AML-193 (cell line): Measurements from ENCODE around the gene NEDD8.

Source experiments
- DNase-seq, 2 experiments: peaks; one replicate each; lab custom pipeline; 2025; lab: John Stamatoyannopoulos, UW

Gene NEDD8

GRCh38 chr14:24232121-24232644 is at the start of gene NEDD8:
Gene NEDD8 (minus strand): TSS chr14:24232367. CDS start chr14:24232267, 100 bp downstream.
- DNase-seq = peak; percentile 95 to 96

GRCh38 chr14:24281636-24282035 is 49.5 kb upstream of the NEDD8 start:
- peak in 1 of 2 experiments; percentile 2 for DNase-seq

- no peak for DNase-seq
Observed at GRCh38 chr14:24280797-24281460, 48.8 kb upstream of the NEDD8 start.

GRCh38 chr14:24279301-24280186 is 47.4 kb upstream of the NEDD8 start:
- DNase-seq = peak; percentile 26 to 38

- no peak for DNase-seq
Observed at GRCh38 chr14:24278424-24278823, 46.3 kb upstream of the NEDD8 start.

GRCh38 chr14:24277606-24278321 is 45.6 kb upstream of the NEDD8 start:
- peak; percentile 81 to 82 for DNase-seq

- DNase-seq = no peak
Observed at GRCh38 chr14:24277071-24277470, 44.9 kb upstream of the NEDD8 start.

GRCh38 chr14:24274101-24274543 is 42.0 kb upstream of the NEDD8 start:
- peak; percentile 44 to 55 for DNase-seq

GRCh38 chr14:24273422-24273998 is 41.3 kb upstream of the NEDD8 start:
- DNase-seq = peak; percentile 44 to 54

- no peak for DNase-seq
Observed at GRCh38 chr14:24272467-24272866, 40.3 kb upstream of the NEDD8 start.

GRCh38 chr14:24271834-24272263 is 39.7 kb upstream of the NEDD8 start:
- DNase-seq = no peak

GRCh38 chr14:24271134-24271833 is 39.1 kb upstream of the NEDD8 start, which contains the start of gene RABGGTA:
Gene RABGGTA (minus strand): TSS chr14:24271597. CDS start chr14:24271115, 482 bp downstream.
- peak; percentile 70 to 75 for DNase-seq

GRCh38 chr14:24270537-24271133 is 38.5 kb upstream of the NEDD8 start:
- DNase-seq = peak; percentile 27 to 54

GRCh38 chr14:24269910-24270536 is 37.9 kb upstream of the NEDD8 start:
- no peak for DNase-seq

GRCh38 chr14:24269368-24269767 is 37.2 kb upstream of the NEDD8 start:
- DNase-seq = no peak

GRCh38 chr14:24268225-24268624 is 36.1 kb upstream of the NEDD8 start:
- no peak for DNase-seq

GRCh38 chr14:24267516-24267915 is 35.3 kb upstream of the NEDD8 start:
- DNase-seq = no peak

GRCh38 chr14:24266344-24267244 is 34.4 kb upstream of the NEDD8 start:
- DNase-seq = no peak

GRCh38 chr14:24264298-24264697 is 32.1 kb upstream of the NEDD8 start:
- DNase-seq = no peak
